GM23248 (cell line): ENCODE results near the gene CDK4. TPM values are rescaled to one million over a fixed set of nuclear protein-coding genes. Genes with fewer than 3 reads are reported as not detected.

Experiments used
- DNase-seq: peaks from one replicate; pipeline ENCODE4 v3.0.0-alpha.2; 2015
- H2AFZ ChIP-seq: fragments of 200-600 bp; sonication (generic); 2 replicates; pipeline ENCODE4 v1.6.1; 2016; ENCODE audit warnings: antibody characterized with exemption
- H3F3A ChIP-seq: fragments of 200-600 bp; sonication (generic); 2 replicates; pipeline ENCODE4 v1.6.1; 2016; ENCODE audit warnings: mild to moderate bottlenecking, antibody characterized with exemption, mixed run types; ENCODE audit not compliant: insufficient read depth
- H3K27ac ChIP-seq: fragments of 200-600 bp; sonication (generic); 2 replicates; pipeline ENCODE4 v1.5.1; 2016; ENCODE audit warnings: mild to moderate bottlenecking
- H3K27me3 ChIP-seq: fragments of 200-600 bp; sonication (generic); replicated peaks from 2 replicates; pipeline ENCODE4 v1.6.1; 2016; ENCODE audit warnings: mild to moderate bottlenecking; ENCODE audit not compliant: insufficient read depth
- H3K36me3 ChIP-seq: fragments of 200-600 bp; sonication (generic); 2 replicates; pipeline ENCODE4 v1.6.1; 2016; ENCODE audit warnings: low read depth, mild to moderate bottlenecking
- H3K4me1 ChIP-seq: fragments of 200-600 bp; sonication (generic); 2 replicates; pipeline ENCODE4 v1.6.1; 2016; ENCODE audit warnings: mild to moderate bottlenecking; ENCODE audit not compliant: insufficient read depth
- H3K4me2 ChIP-seq: fragments of 200-600 bp; sonication (generic); one replicate; pipeline ENCODE4 v1.6.1; 2016; ENCODE audit warnings: mild to moderate bottlenecking; ENCODE audit not compliant: unreplicated experiment
- H3K4me3 ChIP-seq: fragments of 200-600 bp; sonication (generic); 2 replicates; pipeline ENCODE4 v1.5.1; 2016; ENCODE audit warnings: mild to moderate bottlenecking
- H3K79me2 ChIP-seq: fragments of 200-600 bp; sonication (generic); 2 replicates; pipeline ENCODE4 v1.6.1; 2016; ENCODE audit warnings: mild to moderate bottlenecking; ENCODE audit not compliant: insufficient read depth
- H3K9ac ChIP-seq: fragments of 200-600 bp; sonication (generic); 2 replicates; pipeline ENCODE4 v1.6.1; 2016; ENCODE audit warnings: mild to moderate bottlenecking
- H3K9me2 ChIP-seq: fragments of 200-600 bp; sonication (generic); 2 replicates; pipeline ENCODE4 v1.6.1; 2016; ENCODE audit warnings: mixed run types, mild to moderate bottlenecking, moderate library complexity; ENCODE audit not compliant: insufficient read depth
- H3K9me3 ChIP-seq: fragments of 200-600 bp; sonication (generic); one replicate; pipeline ENCODE4 v1.6.1; 2017; ENCODE audit warnings: low read depth
- H4K20me1 ChIP-seq: fragments of 200-600 bp; sonication (generic); 2 replicates; pipeline ENCODE4 v1.6.0; 2016; ENCODE audit not compliant: insufficient read depth
- EZH2 ChIP-seq: fragments of 200-600 bp; sonication (generic); IDR thresholded peaks from 2 replicates; pipeline ENCODE4 v1.6.1; 2018; ENCODE audit warnings: antibody characterized with exemption, mild to moderate bottlenecking; ENCODE audit not compliant: insufficient read depth, poor library complexity, severe bottlenecking
- EZH2phosphoT487 ChIP-seq: fragments of 200-600 bp; sonication (generic); IDR thresholded peaks from 2 replicates; pipeline ENCODE4 v1.6.1; 2018; ENCODE audit warnings: antibody characterized with exemption, moderate library complexity, mild to moderate bottlenecking, low read depth; ENCODE audit not compliant: insufficient read depth
- WGBS, 2 experiments: methylation state at CpG; one replicate each; pipeline ENCODE4 v1.1.6; 2015 to 2017; ENCODE audit warnings: low lambda C conversion rate in 2 of 2, low coverage in 1 of 2; ENCODE audit errors: missing lambda C conversion rate in 2 of 2; 5-methylcytosine and 5-hydroxymethylcytosine counted together
- in situ Hi-C: fragments of 300-500 bp; cut with MboI; formaldehyde crosslinking; loops from 2 replicates; pipeline ENCODE4 v1.15.0; 2020
- microRNA-seq: library from miRNA; unstranded; fragments of <30 nt; microRNA quantifications from one replicate; pipeline ENCODE4, GENCODE V29; 2016; ENCODE audit warnings: borderline number of aligned reads
- polyA plus RNA-seq: library from polyadenylated mRNA; unstranded; fragments of >200 nt; fragmentation: Nextera tagmentation; extraction: Ambion mirVana; gene quantifications from 2 replicates; pipeline ENCODE4 v1.2.1, GENCODE V29; 2016
- total RNA-seq: library from RNA; depleted of rRNA; stranded (reverse); fragments of >200 nt; shearing (Covaris generic); gene quantifications from 2 replicates; pipeline ENCODE4 v1.2.3, GENCODE V29; 2014; rRNA removed

Gene CDK4
- total and polyA plus RNA-seq, 2 experiments from 2014 or later: 123 to 152 TPM

DNA sequence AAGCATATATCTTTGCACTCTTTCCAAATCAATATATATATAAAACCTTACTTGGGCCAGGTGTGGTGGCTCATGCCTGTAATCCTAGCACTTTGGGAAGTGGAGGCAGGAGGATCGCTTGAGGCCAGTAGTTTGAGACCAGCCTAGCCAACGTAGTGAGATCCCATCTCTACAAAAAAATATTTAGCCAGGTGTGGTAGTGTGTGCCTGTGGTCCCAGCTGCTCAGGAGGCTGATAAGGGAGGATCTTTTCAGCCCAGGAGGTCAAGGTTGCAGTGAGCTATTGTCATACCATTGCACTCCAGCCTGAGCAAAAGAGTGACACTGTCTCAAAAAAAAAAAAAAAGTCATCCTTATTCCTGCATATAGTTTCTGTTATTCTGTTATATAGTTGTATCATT lies 43.8 kb downstream of the CDK4 start:
- Histone ChIP-seq H3K4me3 (no peak overlapping the region), H3K9me2 (no peaks in the 10 kb centered on the region), H3K79me2 (no peaks in the 10 kb centered on the region), H3K9me3 (no peaks in the 10 kb centered on the region), H3K4me2 (no peak overlapping the region), H3K4me1 (no peaks in the 10 kb centered on the region), H3K27ac (no peak overlapping the region), H2AFZ (no peak overlapping the region), H3F3A (no peaks in the 10 kb centered on the region), H3K36me3 (peaks cover 20% of the 10 kb centered on the region), H3K9ac (no peak overlapping the region), H3K27me3 (no peaks in the 10 kb centered on the region), H4K20me1 (no peaks in the 10 kb centered on the region)
- WGBS, 2 experiments: 80 to 85% methylated on average over 2 of the region's 2 CpGs
- in situ Hi-C loops: no loop called here
- TF ChIP-seq EZH2: no peak
- TF ChIP-seq EZH2phosphoT487: no peak
- DNase-seq: no peak

DNA sequence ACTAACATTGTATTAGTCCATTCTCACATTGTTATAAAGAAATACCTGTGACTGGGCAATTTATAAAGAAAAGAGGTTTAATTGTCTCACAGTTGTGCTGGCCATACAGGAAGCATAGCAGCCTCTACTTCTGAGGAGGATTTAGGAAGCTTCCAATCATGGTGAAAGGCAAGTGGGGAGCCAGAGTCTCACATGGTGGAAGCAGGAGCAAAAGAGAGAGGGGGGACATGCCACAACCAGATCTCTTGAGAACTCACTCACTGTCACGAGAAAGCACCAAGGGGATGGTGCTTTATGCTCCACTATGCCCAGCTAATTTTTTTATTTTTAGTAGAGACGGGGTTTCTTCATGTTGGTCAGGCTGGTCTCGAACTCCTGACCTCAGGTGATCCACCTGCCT lies 44.9 kb downstream of the CDK4 start:
- Histone ChIP-seq H3K27me3 (no peaks in the 10 kb centered on the region), H3K9me2 (no peaks in the 10 kb centered on the region), H3K9me3 (no peaks in the 10 kb centered on the region), H3K4me2 (no peak overlapping the region), H3K79me2 (no peaks in the 10 kb centered on the region), H3K27ac (no peak overlapping the region), H3K36me3 (peaks cover 25% of the 10 kb centered on the region), H4K20me1 (no peaks in the 10 kb centered on the region), H3K4me3 (no peak overlapping the region), H3F3A (no peaks in the 10 kb centered on the region), H3K4me1 (no peaks in the 10 kb centered on the region), H3K9ac (no peak overlapping the region), H2AFZ (no peak overlapping the region)
- no peak for DNase-seq
- WGBS, 2 experiments: 91 to 96% methylated on average over 3 of the region's 3 CpGs
- in situ Hi-C loops: no loop called here
- no peak for TF ChIP-seq EZH2
- TF ChIP-seq EZH2phosphoT487: no peak

DNA sequence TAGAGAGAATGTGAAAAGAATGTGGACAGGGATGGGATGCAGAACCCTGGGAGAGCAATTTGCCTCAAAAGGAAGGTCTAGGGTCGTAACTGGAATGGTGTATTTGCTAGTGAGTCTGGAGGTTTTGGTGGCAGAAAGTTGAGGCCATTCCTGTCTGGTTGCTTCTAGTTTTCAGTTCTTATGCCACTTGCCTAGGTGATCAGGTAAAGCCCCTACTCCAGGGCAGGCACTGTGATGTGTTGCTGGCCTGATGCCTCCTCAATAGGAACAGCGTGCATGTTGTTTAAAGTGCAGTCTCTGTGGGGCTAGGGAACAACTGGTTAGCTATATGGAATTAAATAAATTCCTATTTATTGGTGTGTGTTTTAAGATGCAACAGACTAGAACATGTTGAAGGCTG lies 51.8 kb downstream of the CDK4 start:
- no peaks in the 10 kb centered on the region for H3F3A ChIP-seq
- no peaks in the 10 kb centered on the region for H3K9me3 ChIP-seq
- H3K4me1 ChIP-seq: 0 out of 2 replicates have a peak, but pooled peaks cover under 1% of the 10 kb centered on the region
- H3K9ac ChIP-seq: no peak overlapping the region
- H3K27ac ChIP-seq: no peak overlapping the region
- no peak overlapping the region for H3K4me3 ChIP-seq
- H3K79me2 ChIP-seq: peaks cover 6% of the 10 kb centered on the region
- no peak overlapping the region for H3K4me2 ChIP-seq
- no peak overlapping the region for H2AFZ ChIP-seq
- no peaks in the 10 kb centered on the region for H3K9me2 ChIP-seq
- DNase-seq: no peak
- no peaks in the 10 kb centered on the region for H4K20me1 ChIP-seq
- TF ChIP-seq EZH2phosphoT487 (no peak), EZH2 (no peak)
- in situ Hi-C loops: no loop called here
- 94 to 96% methylated on average over 2 of the region's 2 CpGs for WGBS, 2 experiments
- H3K36me3 ChIP-seq: peaks cover 31% of the 10 kb centered on the region
- no peaks in the 10 kb centered on the region for H3K27me3 ChIP-seq

DNA sequence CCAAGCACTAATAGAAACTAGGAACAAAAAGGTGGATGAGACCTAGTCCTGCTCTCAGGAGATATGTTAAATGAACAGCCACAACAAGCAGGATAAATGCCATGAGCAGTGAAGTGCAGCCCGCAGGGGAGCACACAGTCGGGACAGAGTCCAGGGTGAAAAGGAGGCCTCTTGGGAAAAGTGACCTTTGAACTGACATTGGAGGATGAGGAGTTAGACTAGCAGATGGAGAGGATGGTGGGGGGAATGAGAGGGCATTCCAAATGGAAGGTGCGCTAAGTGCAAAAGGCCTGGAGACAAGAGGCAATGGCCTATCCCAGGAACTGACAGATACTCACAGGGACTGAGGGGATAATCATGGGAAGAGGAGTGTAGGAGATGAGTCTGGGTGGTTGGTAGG lies 53.7 kb downstream of the CDK4 start:
- Histone ChIP-seq H3K9ac (no peak overlapping the region), H3K27ac (no peak overlapping the region), H3K36me3 (peaks cover 20% of the 10 kb centered on the region), H3K27me3 (no peaks in the 10 kb centered on the region), H3F3A (no peaks in the 10 kb centered on the region), H3K9me3 (no peaks in the 10 kb centered on the region), H3K4me1 (peaks cover 8% of the 10 kb centered on the region), H4K20me1 (no peaks in the 10 kb centered on the region), H3K9me2 (no peaks in the 10 kb centered on the region), H2AFZ (no peak overlapping the region), H3K4me3 (no peak overlapping the region), H3K79me2 (peaks cover 18% of the 10 kb centered on the region), H3K4me2 (no peak overlapping the region)
- TF ChIP-seq EZH2phosphoT487 (no peak), EZH2 (no peak)
- in situ Hi-C loops: no loop called here
- no peak for DNase-seq
- 83 to 86% methylated on average over 3 of the region's 3 CpGs for WGBS, 2 experiments

Small RNAs within 50 kb of the gene (microRNA-seq; reads per million reads assigned to microRNA genes)
- not detected for gene MIR6759

Other genes starting within 250 kb of the CDK4 start
- gene DDIT3, start 231.8 kb downstream of the CDK4 start, total RNA-seq: 13.2 and 14.7 TPM in 2 replicates
- gene DDIT3, start 231.8 kb downstream of the CDK4 start, polyA plus RNA-seq: 36.6 and 42.5 TPM in 2 replicates
- 2.1 and 2.8 TPM in 2 replicates for gene MBD6, start 229.5 kb downstream of the CDK4 start, total RNA-seq
- 9.7 and 13.0 TPM in 2 replicates for gene MBD6, start 229.5 kb downstream of the CDK4 start, polyA plus RNA-seq
- 158 and 202 TPM in 2 replicates for gene DCTN2, start 205.1 kb downstream of the CDK4 start, total RNA-seq
- gene DCTN2, start 205.1 kb downstream of the CDK4 start, polyA plus RNA-seq: 141 and 144 TPM in 2 replicates
- under 0.01 and 0.11 TPM in 2 replicates for gene KIF5A, start 202.3 kb downstream of the CDK4 start, total RNA-seq
- 0.15 and 0.18 TPM in 2 replicates for gene KIF5A, start 202.3 kb downstream of the CDK4 start, polyA plus RNA-seq
- 21.5 and 27.3 TPM in 2 replicates for gene PIP4K2C, start 161.1 kb downstream of the CDK4 start, total RNA-seq
- gene PIP4K2C, start 161.1 kb downstream of the CDK4 start, polyA plus RNA-seq: 20.7 and 22.5 TPM in 2 replicates
- gene DTX3, start 147.5 kb downstream of the CDK4 start, total RNA-seq: 12.3 and 19.6 TPM in 2 replicates
- 7.7 and 8.7 TPM in 2 replicates for gene DTX3, start 147.5 kb downstream of the CDK4 start, polyA plus RNA-seq
- 24.2 and 43.0 TPM in 2 replicates for gene ARHGEF25, start 140.9 kb downstream of the CDK4 start, total RNA-seq
- gene ARHGEF25, start 140.9 kb downstream of the CDK4 start, polyA plus RNA-seq: 0.24 and 0.60 TPM in 2 replicates
- gene B4GALNT1, start 119.1 kb downstream of the CDK4 start, total RNA-seq: 7.8 and 8.6 TPM in 2 replicates
- gene B4GALNT1, start 119.1 kb downstream of the CDK4 start, polyA plus RNA-seq: 4.7 and 5.4 TPM in 2 replicates
- 215 and 329 TPM in 2 replicates for gene OS9, start 58.2 kb downstream of the CDK4 start, total RNA-seq
- 186 and 194 TPM in 2 replicates for gene OS9, start 58.2 kb downstream of the CDK4 start, polyA plus RNA-seq
- gene AGAP2, start 13.6 kb downstream of the CDK4 start, total RNA-seq: under 0.01 TPM in 1 of 2 replicates, not detected in the other
- 0.11 TPM in 1 of 2 replicates, not detected in the other for gene AGAP2, start 13.6 kb downstream of the CDK4 start, polyA plus RNA-seq
- 70.8 and 112 TPM in 2 replicates for gene TSPAN31, start 7.3 kb downstream of the CDK4 start, total RNA-seq
- 47.2 and 48.4 TPM in 2 replicates for gene TSPAN31, start 7.3 kb downstream of the CDK4 start, polyA plus RNA-seq
- gene MARCHF9, start 2.8 kb upstream of the CDK4 start, total RNA-seq: 0.97 and 1.4 TPM in 2 replicates
- gene MARCHF9, start 2.8 kb upstream of the CDK4 start, polyA plus RNA-seq: 0.18 TPM in 1 of 2 replicates, not detected in the other
- 0.86 and 1.0 TPM in 2 replicates for gene CYP27B1, start 14.8 kb upstream of the CDK4 start, total RNA-seq
- 0.42 and 0.78 TPM in 2 replicates for gene CYP27B1, start 14.8 kb upstream of the CDK4 start, polyA plus RNA-seq
- gene METTL1, start 19.8 kb upstream of the CDK4 start, total RNA-seq: 3.7 and 7.3 TPM in 2 replicates
- gene METTL1, start 19.8 kb upstream of the CDK4 start, polyA plus RNA-seq: 29.8 and 33.2 TPM in 2 replicates
- gene EEF1AKMT3, start 20.3 kb upstream of the CDK4 start, total RNA-seq: 7.0 and 12.4 TPM in 2 replicates
- 15.0 and 15.7 TPM in 2 replicates for gene EEF1AKMT3, start 20.3 kb upstream of the CDK4 start, polyA plus RNA-seq
- 13.0 and 37.9 TPM in 2 replicates for gene TSFM, start 30.5 kb upstream of the CDK4 start, total RNA-seq
- 36.1 and 42.2 TPM in 2 replicates for gene TSFM, start 30.5 kb upstream of the CDK4 start, polyA plus RNA-seq
- gene AVIL, start 66.4 kb upstream of the CDK4 start, total RNA-seq: 1.4 and 3.4 TPM in 2 replicates
- gene AVIL, start 66.4 kb upstream of the CDK4 start, polyA plus RNA-seq: 1.9 and 2.4 TPM in 2 replicates
- gene CTDSP2, start 94.4 kb upstream of the CDK4 start, total RNA-seq: 97.3 and 109 TPM in 2 replicates
- gene CTDSP2, start 94.4 kb upstream of the CDK4 start, polyA plus RNA-seq: 51.7 and 52.7 TPM in 2 replicates
- 8.0 and 14.8 TPM in 2 replicates for gene ATP23, start 189.3 kb upstream of the CDK4 start, total RNA-seq
- gene ATP23, start 189.3 kb upstream of the CDK4 start, polyA plus RNA-seq: 4.3 and 5.7 TPM in 2 replicates